ENCODE measurements around the gene RBBP5.
A peak's percentile ranks its signal among the peaks of the same experiment; 100 is the strongest.

The RBBP5 gene

DNA sequence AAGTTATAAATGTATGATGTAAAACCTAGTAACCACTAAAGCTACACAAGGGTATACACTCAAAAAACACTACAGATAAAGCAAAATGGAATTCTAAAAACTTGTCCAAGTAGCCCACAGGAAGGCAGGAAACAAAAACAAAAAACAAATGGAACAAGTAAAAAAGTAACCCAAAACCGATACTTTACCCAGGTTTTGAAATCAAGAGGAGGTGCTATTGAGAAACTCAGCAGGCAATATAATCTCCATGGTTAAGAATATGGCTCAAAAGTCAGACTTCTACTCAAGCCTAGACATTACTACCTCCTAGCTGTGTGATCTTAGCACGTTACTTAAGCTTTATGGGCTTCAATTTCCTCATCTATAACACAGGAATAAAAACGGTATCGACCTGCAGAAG, 13.3 kb downstream of the RBBP5 start:
- no peak overlapping the region for H3K27ac ChIP-seq (ENCODE audit: low read depth, low read length)
- no peak overlapping the region for H3K4me3 ChIP-seq (ENCODE audit: low read depth in 1 of 5, low read length in 5 of 5)
- H3K27me3 ChIP-seq (ENCODE audit: control insufficient read depth in 5 of 5, insufficient read depth in 4 of 5, low read length in 5 of 5) = no peaks in the 10 kb centered on the region
- peaks cover 20 to 63% (median 45%) of the 10 kb centered on the region in 5 donors for H3K36me3 ChIP-seq (ENCODE audit: control insufficient read depth in 5 of 5, insufficient read depth in 5 of 5, low read length in 5 of 5)
- H3K4me1 ChIP-seq (ENCODE audit: control insufficient read depth in 5 of 5, insufficient read depth in 5 of 5, low read length in 5 of 5) = peaks cover 0 to 5% (median 0%) of the 10 kb centered on the region in 5 donors
- H3K9ac ChIP-seq (ENCODE audit: low read length in 5 of 5) = no peak overlapping the region
- no peaks in the 10 kb centered on the region for H3K9me3 ChIP-seq (ENCODE audit: control insufficient read depth in 5 of 5, low read length in 5 of 5)

DNA sequence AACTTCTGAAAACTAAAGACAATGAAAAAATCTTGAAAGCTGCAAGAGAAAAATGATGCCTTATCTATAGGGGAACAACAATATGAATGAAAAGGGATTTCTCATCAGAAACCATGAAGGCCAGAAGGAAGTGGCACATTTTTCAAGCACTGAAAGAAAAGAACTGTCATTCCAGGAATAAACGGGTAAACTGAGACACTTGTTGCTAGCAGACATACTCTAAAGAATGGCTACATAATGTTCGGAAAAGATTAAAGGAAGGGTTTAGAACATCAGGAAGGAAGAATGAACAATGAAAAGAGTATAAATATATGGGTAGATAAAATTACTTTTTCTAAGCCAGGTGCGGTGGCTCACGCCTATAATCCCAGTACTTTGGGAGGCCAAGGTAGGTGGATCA, 14.5 kb downstream of the RBBP5 start:
- H3K9ac ChIP-seq (ENCODE audit: low read length in 5 of 5) = no peak overlapping the region
- peaks cover 0 to 5% (median 0%) of the 10 kb centered on the region in 5 donors for H3K4me1 ChIP-seq (ENCODE audit: control insufficient read depth in 5 of 5, insufficient read depth in 5 of 5, low read length in 5 of 5)
- H3K27me3 ChIP-seq (ENCODE audit: control insufficient read depth in 5 of 5, insufficient read depth in 4 of 5, low read length in 5 of 5) = no peaks in the 10 kb centered on the region
- no peak overlapping the region for H3K4me3 ChIP-seq (ENCODE audit: low read depth in 1 of 5, low read length in 5 of 5)
- no peaks in the 10 kb centered on the region for H3K9me3 ChIP-seq (ENCODE audit: control insufficient read depth in 5 of 5, low read length in 5 of 5)
- no peak overlapping the region for H3K27ac ChIP-seq (ENCODE audit: low read depth, low read length)
- peaks cover 26 to 64% (median 47%) of the 10 kb centered on the region in 5 donors for H3K36me3 ChIP-seq (ENCODE audit: control insufficient read depth in 5 of 5, insufficient read depth in 5 of 5, low read length in 5 of 5)

DNA sequence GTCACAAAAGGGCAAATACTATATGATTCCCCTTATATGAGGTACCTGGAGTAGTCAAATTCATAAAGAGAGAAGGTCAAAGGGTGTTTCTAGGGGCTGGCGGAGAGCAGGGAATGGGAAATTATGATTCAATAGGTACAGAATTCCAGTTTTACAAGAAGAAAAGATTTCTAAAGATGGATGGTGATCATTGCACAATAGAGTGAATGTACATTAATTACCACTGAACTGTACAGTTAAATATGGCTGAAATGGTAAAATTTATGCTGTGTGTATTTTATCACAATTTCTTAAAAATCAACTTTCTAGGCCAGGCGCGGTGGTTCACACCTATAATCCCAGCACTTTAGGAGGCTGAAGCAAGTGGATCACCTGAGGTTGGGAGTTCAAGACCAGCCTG, 19.4 kb downstream of the RBBP5 start:
- H3K36me3 ChIP-seq (ENCODE audit: control insufficient read depth in 5 of 5, insufficient read depth in 5 of 5, low read length in 5 of 5) = peaks cover 50 to 86% (median 74%) of the 10 kb centered on the region in 5 donors
- H3K9ac ChIP-seq (ENCODE audit: low read length in 5 of 5) = no peak overlapping the region
- no peaks in the 10 kb centered on the region for H3K4me1 ChIP-seq (ENCODE audit: control insufficient read depth in 5 of 5, insufficient read depth in 5 of 5, low read length in 5 of 5)
- no peak overlapping the region for H3K27ac ChIP-seq (ENCODE audit: low read depth, low read length)
- H3K4me3 ChIP-seq (ENCODE audit: low read depth in 1 of 5, low read length in 5 of 5) = no peak overlapping the region
- H3K9me3 ChIP-seq (ENCODE audit: control insufficient read depth in 5 of 5, low read length in 5 of 5) = no peaks in the 10 kb centered on the region
- no peaks in the 10 kb centered on the region for H3K27me3 ChIP-seq (ENCODE audit: control insufficient read depth in 5 of 5, insufficient read depth in 4 of 5, low read length in 5 of 5)

DNA sequence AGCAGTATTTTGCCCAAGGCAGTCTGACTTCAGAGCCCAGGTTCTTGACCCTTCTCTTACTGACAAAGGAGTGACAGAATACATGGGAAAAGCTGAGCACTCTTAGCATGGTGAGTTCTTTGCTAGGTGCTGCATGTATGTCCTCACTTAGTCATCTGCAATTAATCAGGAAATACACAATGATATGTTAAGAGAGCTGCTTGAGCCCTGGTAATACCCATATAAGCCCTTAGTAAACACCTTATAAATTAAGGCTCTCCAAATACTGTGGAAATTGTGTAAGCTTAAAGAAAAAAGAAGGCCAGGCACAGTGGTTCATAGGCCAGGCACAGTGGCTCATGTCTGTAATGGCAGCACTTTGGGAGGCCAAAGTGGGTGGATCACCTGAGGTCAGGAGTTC, 23.5 kb downstream of the RBBP5 start:
- Histone ChIP-seq H3K36me3 (ENCODE audit: control insufficient read depth in 5 of 5, insufficient read depth in 5 of 5, low read length in 5 of 5) (peaks cover 70 to 93% (median 80%) of the 10 kb centered on the region in 5 donors), H3K4me3 (ENCODE audit: low read depth in 1 of 5, low read length in 5 of 5) (no peak overlapping the region), H3K9ac (ENCODE audit: low read length in 5 of 5) (no peak overlapping the region), H3K4me1 (ENCODE audit: control insufficient read depth in 5 of 5, insufficient read depth in 5 of 5, low read length in 5 of 5) (no peaks in the 10 kb centered on the region), H3K27ac (ENCODE audit: low read depth, low read length) (no peak overlapping the region), H3K9me3 (ENCODE audit: control insufficient read depth in 5 of 5, low read length in 5 of 5) (no peaks in the 10 kb centered on the region), H3K27me3 (ENCODE audit: control insufficient read depth in 5 of 5, insufficient read depth in 4 of 5, low read length in 5 of 5) (no peaks in the 10 kb centered on the region)

DNA sequence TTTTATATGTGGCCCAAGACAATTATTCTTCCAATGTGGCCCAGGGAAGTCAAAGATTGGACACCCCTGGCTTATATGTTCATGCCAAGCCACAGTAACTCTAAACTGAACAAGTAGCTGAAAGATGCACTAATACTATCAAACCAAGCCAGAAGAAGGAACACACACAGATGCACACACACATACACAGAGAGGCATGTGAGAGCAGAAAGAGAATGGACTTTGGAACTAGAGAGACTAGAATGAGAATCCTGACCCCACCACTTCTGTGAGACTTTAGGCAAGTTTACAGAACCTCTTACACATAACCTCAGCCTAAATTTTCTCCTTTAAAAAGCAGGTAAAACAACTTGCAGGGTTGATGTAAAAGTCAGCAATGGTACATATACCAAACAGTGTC, 26.4 kb downstream of the RBBP5 start:
- Histone ChIP-seq H3K27ac (ENCODE audit: low read depth, low read length) (no peak overlapping the region), H3K36me3 (ENCODE audit: control insufficient read depth in 5 of 5, insufficient read depth in 5 of 5, low read length in 5 of 5) (peaks cover 56 to 94% (median 67%) of the 10 kb centered on the region in 5 donors), H3K27me3 (ENCODE audit: control insufficient read depth in 5 of 5, insufficient read depth in 4 of 5, low read length in 5 of 5) (no peaks in the 10 kb centered on the region), H3K9ac (ENCODE audit: low read length in 5 of 5) (no peak overlapping the region), H3K4me3 (ENCODE audit: low read depth in 1 of 5, low read length in 5 of 5) (no peak overlapping the region), H3K9me3 (ENCODE audit: control insufficient read depth in 5 of 5, low read length in 5 of 5) (no peaks in the 10 kb centered on the region), H3K4me1 (ENCODE audit: control insufficient read depth in 5 of 5, insufficient read depth in 5 of 5, low read length in 5 of 5) (peaks cover 2 to 18% (median 14%) of the 10 kb centered on the region in 5 donors)

DNA sequence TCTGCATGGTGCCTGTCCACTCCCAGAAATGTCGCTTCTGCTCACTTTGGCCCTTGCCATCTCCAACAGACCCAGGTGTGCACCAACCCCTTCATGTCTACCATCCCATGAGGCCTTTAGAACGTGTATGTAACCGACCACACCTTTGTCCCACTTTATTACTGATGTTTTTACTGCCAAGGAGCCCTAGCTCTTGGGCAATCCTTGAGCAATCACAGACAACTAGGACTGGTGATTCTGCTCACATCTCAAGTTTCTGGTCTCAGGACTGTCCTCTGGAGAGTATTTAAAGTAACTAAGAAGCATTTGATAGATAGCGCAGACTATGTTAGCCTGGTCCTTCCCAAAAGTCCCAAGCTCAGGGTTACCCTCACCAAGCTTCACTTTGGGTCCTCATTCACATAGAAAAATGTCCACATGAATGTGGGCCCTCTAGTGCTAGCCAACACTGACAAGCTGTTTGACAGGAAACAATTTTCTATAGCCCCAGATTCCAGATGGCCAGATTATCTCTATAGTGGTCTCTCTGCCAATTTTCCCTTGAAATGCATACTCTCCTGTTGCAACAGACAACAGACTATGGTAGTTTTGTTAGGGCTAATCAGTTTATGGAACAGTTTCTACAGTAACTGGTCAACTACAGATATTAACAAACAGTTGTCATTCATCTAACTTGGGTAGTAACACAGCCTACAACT, 30.6 kb downstream of the RBBP5 start:
- peaks cover 2 to 22% (median 15%) of the 10 kb centered on the region in 5 donors for H3K4me1 ChIP-seq (ENCODE audit: control insufficient read depth in 5 of 5, insufficient read depth in 5 of 5, low read length in 5 of 5)
- peak overlapping the region in 1 of 5 donors; percentile 15 for H3K4me3 ChIP-seq (ENCODE audit: low read depth in 1 of 5, low read length in 5 of 5)
- H3K9me3 ChIP-seq (ENCODE audit: control insufficient read depth in 5 of 5, low read length in 5 of 5) = no peaks in the 10 kb centered on the region
- peak overlapping the region in 2 of 5 donors; percentile 20 to 36 for H3K9ac ChIP-seq (ENCODE audit: low read length in 5 of 5)
- H3K27me3 ChIP-seq (ENCODE audit: control insufficient read depth in 5 of 5, insufficient read depth in 4 of 5, low read length in 5 of 5) = no peaks in the 10 kb centered on the region
- peaks cover 37 to 80% (median 55%) of the 10 kb centered on the region in 5 donors for H3K36me3 ChIP-seq (ENCODE audit: control insufficient read depth in 5 of 5, insufficient read depth in 5 of 5, low read length in 5 of 5)
- peak overlapping the region; percentile 87 for H3K27ac ChIP-seq (ENCODE audit: low read depth, low read length)

DNA sequence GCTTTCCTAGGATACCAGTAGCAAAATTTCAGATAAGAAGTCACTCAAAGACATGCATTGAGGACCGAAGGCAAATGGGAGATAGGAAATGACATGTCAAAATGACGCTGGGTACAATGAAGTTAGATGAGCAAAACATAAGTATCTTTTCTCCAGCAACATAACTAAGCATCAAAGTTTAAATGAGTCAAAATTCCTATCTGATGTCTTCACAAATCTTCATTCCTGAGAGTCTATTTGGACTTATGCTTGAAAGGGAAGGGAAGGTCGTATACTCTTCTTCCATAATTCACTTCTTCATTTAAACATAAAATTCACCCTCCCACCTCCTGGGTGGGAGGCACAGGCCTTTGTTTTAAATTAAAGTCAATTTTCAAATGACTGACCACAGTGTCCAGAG, 33.4 kb downstream of the RBBP5 start:
- H3K4me1 ChIP-seq (ENCODE audit: control insufficient read depth in 5 of 5, insufficient read depth in 5 of 5, low read length in 5 of 5) = peaks cover 2 to 22% (median 15%) of the 10 kb centered on the region in 5 donors
- peaks cover 26 to 78% (median 53%) of the 10 kb centered on the region in 5 donors for H3K36me3 ChIP-seq (ENCODE audit: control insufficient read depth in 5 of 5, insufficient read depth in 5 of 5, low read length in 5 of 5)
- H3K4me3 ChIP-seq (ENCODE audit: low read depth in 1 of 5, low read length in 5 of 5) = no peak overlapping the region
- no peak overlapping the region for H3K9ac ChIP-seq (ENCODE audit: low read length in 5 of 5)
- H3K27ac ChIP-seq (ENCODE audit: low read depth, low read length) = no peak overlapping the region
- no peaks in the 10 kb centered on the region for H3K27me3 ChIP-seq (ENCODE audit: control insufficient read depth in 5 of 5, insufficient read depth in 4 of 5, low read length in 5 of 5)
- H3K9me3 ChIP-seq (ENCODE audit: control insufficient read depth in 5 of 5, low read length in 5 of 5) = no peaks in the 10 kb centered on the region

DNA sequence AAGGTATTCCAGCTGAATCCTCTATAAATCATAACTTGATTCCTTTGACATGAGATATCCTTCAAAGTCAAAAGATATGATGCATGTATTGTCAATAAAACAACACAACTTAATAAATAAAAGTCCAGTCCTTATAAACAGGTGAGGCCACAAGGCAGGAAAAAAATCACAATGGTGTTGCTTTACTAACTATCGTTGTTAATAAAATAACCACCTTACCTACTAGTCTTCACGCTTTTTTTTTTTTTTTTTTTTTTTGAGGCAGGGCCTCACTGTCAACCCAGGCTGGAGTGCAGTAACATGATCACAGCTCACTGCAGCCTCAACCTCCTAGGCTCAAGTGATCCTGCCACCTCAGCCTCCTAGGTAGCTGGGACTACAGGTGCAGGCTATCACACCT, 37.4 kb downstream of the RBBP5 start, which contains the start of gene TMEM81:
TSS of gene TMEM81 (minus strand) at position 101 of the 400 bp plus-strand sequence. CDS start 140 bp downstream, outside the sequence.
- no peak within 1 kb of the TSS for H3K4me3 ChIP-seq (ENCODE audit: low read depth in 1 of 5, low read length in 5 of 5)
- H3K27ac ChIP-seq (ENCODE audit: low read depth, low read length) = no peak within 1 kb of the TSS
- no peak within 1 kb of the TSS for H3K9ac ChIP-seq (ENCODE audit: low read length in 5 of 5)
- H3K9me3 ChIP-seq (ENCODE audit: control insufficient read depth in 5 of 5, low read length in 5 of 5) = no peaks in the 10 kb centered on the region
- H3K36me3 ChIP-seq (ENCODE audit: control insufficient read depth in 5 of 5, insufficient read depth in 5 of 5, low read length in 5 of 5) = peaks cover 24 to 56% (median 45%) of the 10 kb centered on the region in 5 donors
- H3K4me1 ChIP-seq (ENCODE audit: control insufficient read depth in 5 of 5, insufficient read depth in 5 of 5, low read length in 5 of 5) = peaks cover 0 to 7% (median 0%) of the 10 kb centered on the region in 5 donors
- H3K27me3 ChIP-seq (ENCODE audit: control insufficient read depth in 5 of 5, insufficient read depth in 4 of 5, low read length in 5 of 5) = no peaks in the 10 kb centered on the region

DNA sequence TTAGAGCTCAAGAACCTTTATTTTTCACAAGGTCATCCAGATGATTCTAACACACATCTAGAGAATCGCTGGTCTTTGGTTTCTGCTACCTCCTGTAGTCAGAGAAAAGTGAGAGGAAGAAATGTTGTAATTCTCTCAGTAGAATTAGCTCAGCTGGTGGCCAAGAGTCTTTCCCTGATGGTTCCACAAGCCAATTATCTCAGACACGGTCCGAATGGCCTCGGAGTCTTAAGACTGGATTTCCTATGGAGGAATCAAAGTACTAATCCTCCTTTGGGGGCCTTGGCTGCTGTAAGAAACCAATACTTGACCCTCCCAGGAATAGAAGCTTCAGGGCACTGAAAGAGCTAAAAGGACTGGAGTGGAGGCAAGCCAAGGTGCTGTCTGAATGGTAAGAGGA, 39.3 kb downstream of the RBBP5 start:
- no peaks in the 10 kb centered on the region for H3K27me3 ChIP-seq (ENCODE audit: control insufficient read depth in 5 of 5, insufficient read depth in 4 of 5, low read length in 5 of 5)
- no peak overlapping the region for H3K9ac ChIP-seq (ENCODE audit: low read length in 5 of 5)
- no peak overlapping the region for H3K27ac ChIP-seq (ENCODE audit: low read depth, low read length)
- peaks cover 7 to 41% (median 30%) of the 10 kb centered on the region in 5 donors for H3K36me3 ChIP-seq (ENCODE audit: control insufficient read depth in 5 of 5, insufficient read depth in 5 of 5, low read length in 5 of 5)
- no peaks in the 10 kb centered on the region for H3K9me3 ChIP-seq (ENCODE audit: control insufficient read depth in 5 of 5, low read length in 5 of 5)
- H3K4me1 ChIP-seq (ENCODE audit: control insufficient read depth in 5 of 5, insufficient read depth in 5 of 5, low read length in 5 of 5) = peaks cover 0 to 16% (median 10%) of the 10 kb centered on the region in 5 donors
- no peak overlapping the region for H3K4me3 ChIP-seq (ENCODE audit: low read depth in 1 of 5, low read length in 5 of 5)

DNA sequence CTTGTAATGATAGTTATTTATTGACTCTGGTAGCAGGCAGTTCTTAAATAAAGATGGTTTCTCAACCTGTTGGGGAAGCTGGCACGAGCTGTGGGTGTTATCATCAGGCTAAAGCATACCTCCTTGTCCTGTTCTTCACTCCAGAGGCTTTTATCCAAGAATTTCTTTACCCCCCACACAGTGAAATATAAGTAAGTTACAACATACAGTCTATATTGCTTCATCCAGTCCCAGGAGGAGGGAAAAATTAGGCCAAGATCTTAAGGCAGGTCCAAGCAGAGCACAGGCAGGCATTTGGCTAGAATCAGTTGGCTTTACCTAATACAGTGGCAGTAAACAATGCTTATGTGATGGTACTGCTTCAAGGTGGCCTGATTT, 43.9 kb downstream of the RBBP5 start:
- Histone ChIP-seq H3K36me3 (ENCODE audit: control insufficient read depth in 5 of 5, insufficient read depth in 5 of 5, low read length in 5 of 5) (peaks cover 0 to 4% (median 0%) of the 10 kb centered on the region in 5 donors), H3K4me3 (ENCODE audit: low read depth in 1 of 5, low read length in 5 of 5) (no peak overlapping the region), H3K4me1 (ENCODE audit: control insufficient read depth in 5 of 5, insufficient read depth in 5 of 5, low read length in 5 of 5) (peaks cover 0 to 33% (median 22%) of the 10 kb centered on the region in 5 donors), H3K27me3 (ENCODE audit: control insufficient read depth in 5 of 5, insufficient read depth in 4 of 5, low read length in 5 of 5) (no peaks in the 10 kb centered on the region), H3K27ac (ENCODE audit: low read depth, low read length) (peak overlapping the region; percentile 57), H3K9me3 (ENCODE audit: control insufficient read depth in 5 of 5, low read length in 5 of 5) (no peaks in the 10 kb centered on the region), H3K9ac (ENCODE audit: low read length in 5 of 5) (peak overlapping the region in 1 of 5 donors; percentile 28)
